ENCODE results near the gene NBDY.
A peak's percentile ranks its signal among the peaks of the same experiment; 100 is the strongest.
"Not testable (repeated sequence)": the region's sequence is repeated elsewhere in the genome, so short reads cannot be mapped to it uniquely, and the experiment has no call there.

NBDY gene

GRCh38 chrX:56729152-56729850 lies at the start of gene NBDY:
Gene NBDY, plus strand, starts transcription at chrX:56729243. Its CDS starts 111 bp downstream, at chrX:56729354.
- DNase-seq (ENCODE audit: low spot score): peak; percentile 64

- DNase-seq (ENCODE audit: low spot score): not testable (repeated sequence)
These were observed 24.5 kb upstream of the NBDY start for GRCh38 chrX:56704530-56704929.

GRCh38 chrX:56726605-56727004 lies 2.4 kb upstream of the NBDY start:
- DNase-seq (ENCODE audit: low spot score): no peak

- no peak for DNase-seq (ENCODE audit: low spot score)
These were observed 1.5 kb upstream of the NBDY start for GRCh38 chrX:56727531-56727930.

GRCh38 chrX:56728321-56728720 lies 722 bp upstream of the NBDY start:
- DNase-seq (ENCODE audit: low spot score): no peak

GRCh38 chrX:56728752-56729151 lies 291 bp upstream of the NBDY start:
- no peak for DNase-seq (ENCODE audit: low spot score)

GRCh38 chrX:56733459-56734046 lies 4.5 kb downstream of the NBDY start:
- no peak for DNase-seq (ENCODE audit: low spot score)

GRCh38 chrX:56736219-56736618 lies 7.2 kb downstream of the NBDY start:
- no peak for DNase-seq (ENCODE audit: low spot score)

GRCh38 chrX:56738670-56739069 lies 9.6 kb downstream of the NBDY start:
- no peak for DNase-seq (ENCODE audit: low spot score)

GRCh38 chrX:56744996-56745395 lies 16.0 kb downstream of the NBDY start:
- no peak for DNase-seq (ENCODE audit: low spot score)

- no peak for DNase-seq (ENCODE audit: low spot score)
These were observed 18.0 kb downstream of the NBDY start for GRCh38 chrX:56746996-56747395.

- no peak for DNase-seq (ENCODE audit: low spot score)
These were observed 22.0 kb downstream of the NBDY start for GRCh38 chrX:56751071-56751470.

GRCh38 chrX:56757327-56757726 lies 28.3 kb downstream of the NBDY start:
- DNase-seq (ENCODE audit: low spot score): no peak

- DNase-seq (ENCODE audit: low spot score): peak; percentile 20
These were observed 29.4 kb downstream of the NBDY start for GRCh38 chrX:56758456-56758855.

- peak; percentile 19 for DNase-seq (ENCODE audit: low spot score)
These were observed 30.8 kb downstream of the NBDY start for GRCh38 chrX:56759736-56760409.

GRCh38 chrX:56760410-56761124 lies 31.5 kb downstream of the NBDY start:
- peak; percentile 24 for DNase-seq (ENCODE audit: low spot score)

GRCh38 chrX:56761167-56761566 lies 32.1 kb downstream of the NBDY start:
- peak; percentile 18 for DNase-seq (ENCODE audit: low spot score)

- DNase-seq (ENCODE audit: low spot score): no peak
These were observed 33.2 kb downstream of the NBDY start for GRCh38 chrX:56762220-56762619.

GRCh38 chrX:56762707-56763555 lies 33.9 kb downstream of the NBDY start:
- peak; percentile 18 for DNase-seq (ENCODE audit: low spot score)

- peak; percentile 21 for DNase-seq (ENCODE audit: low spot score)
These were observed 34.6 kb downstream of the NBDY start for GRCh38 chrX:56763556-56764152.
